Spleen (tissue), 7 donors: Measurements from ENCODE around the gene MIGA1.

Experiments used
- CTCF ChIP-seq, 11 experiments: fragments of 200-600 bp in 7 of 11; fragments of 450-650 bp in 4 of 11; sonication (generic) in 4 of 11; IDR thresholded peaks in 8 of 11; conservative IDR thresholded peaks in 3 of 11; 1 replicate in 7 of 11; 2 replicates in 4 of 11; pipeline versions ENCODE4 v1.4.0 to v1.8.0; 2016 to 2021; ENCODE audit warnings: antibody characterized with exemption in 11 of 11, inconsistent platforms in 4 of 11, mild to moderate bottlenecking in 1 of 11
- POLR2A ChIP-seq, 3 donors: fragments of 450-650 bp; IDR thresholded peaks; one replicate each; pipeline ENCODE4 v1.5.1; 2017; ENCODE audit warnings: antibody characterized with exemption in 3 of 3, mild to moderate bottlenecking in 1 of 3
- POLR2AphosphoS5 ChIP-seq, 3 donors: sonication (generic); formaldehyde crosslinking; IDR thresholded peaks; one replicate each; pipeline ENCODE4 v1.5.1; 2017; ENCODE audit warnings: antibody characterized with exemption in 3 of 3
- donor health status: DM: no; HTN: no; CAD: no; lungs with moderate emphysema.
- donor health status: DM: no; HTN: no; CAD: no.
- donor health status: DM: no; HTN: no; CAD: no.

GRCh38 chr1:77831976-77832711 lies 52.7 kb downstream of the MIGA1 start:
- TF ChIP-seq CTCF (IDR thresholded peaks at IDR 0.05 in 8 of 11, conservative IDR thresholded peaks at IDR 0.05 in 3 of 11) (no peak), POLR2A (IDR thresholded peaks at IDR 0.05) (no peak), POLR2AphosphoS5 (IDR thresholded peaks at IDR 0.05) (no peak)
